B cell (primary cell): Measurements from ENCODE around the gene PTMS.

Experiments used
- EZH2 ChIP-seq: IDR thresholded peaks from 2 replicates; pipeline ENCODE4 v1.6.1; 2012; ENCODE audit warnings: borderline replicate concordance, low read depth, mild to moderate bottlenecking, moderate library complexity, low read length; ENCODE audit not compliant: insufficient read depth, poor library complexity, severe bottlenecking
- TF ChIP-seq, protein P1 (sequence below): fragments of 200-600 bp; IDR thresholded peaks from one replicate; pipeline ENCODE4 v1.8.0; 2022; ENCODE audit warnings: antibody characterized with exemption, mild to moderate bottlenecking

DNA sequence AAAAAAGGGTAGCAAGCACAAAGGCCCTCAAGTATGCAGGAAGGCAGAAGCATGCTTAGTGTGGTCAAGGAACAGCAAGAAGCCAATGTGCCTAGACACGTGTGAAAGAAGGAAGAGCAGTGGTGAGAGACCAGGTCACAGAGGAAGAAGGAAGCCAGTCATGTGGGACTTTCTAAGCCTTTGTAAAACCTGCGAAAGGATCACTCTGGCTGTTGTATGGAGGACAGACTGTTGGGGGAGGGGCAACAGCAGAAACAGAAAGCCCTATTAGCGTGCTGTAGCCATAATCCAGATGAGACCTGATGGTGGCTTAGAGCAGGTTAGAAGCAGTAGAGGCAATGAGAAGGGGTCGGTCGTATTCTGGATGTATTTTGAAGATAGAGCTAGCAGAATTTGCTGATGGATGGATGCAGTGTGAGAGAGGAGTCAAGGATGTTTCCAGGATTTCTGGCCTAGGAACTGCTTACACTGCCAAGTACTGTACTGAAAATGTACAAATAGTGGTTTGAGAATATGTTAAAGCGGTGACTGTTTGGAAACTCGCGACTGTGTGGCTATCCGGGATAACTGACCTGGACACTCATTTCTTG lies 7.6 kb upstream of the PTMS start:
- TF ChIP-seq, protein P1, sequence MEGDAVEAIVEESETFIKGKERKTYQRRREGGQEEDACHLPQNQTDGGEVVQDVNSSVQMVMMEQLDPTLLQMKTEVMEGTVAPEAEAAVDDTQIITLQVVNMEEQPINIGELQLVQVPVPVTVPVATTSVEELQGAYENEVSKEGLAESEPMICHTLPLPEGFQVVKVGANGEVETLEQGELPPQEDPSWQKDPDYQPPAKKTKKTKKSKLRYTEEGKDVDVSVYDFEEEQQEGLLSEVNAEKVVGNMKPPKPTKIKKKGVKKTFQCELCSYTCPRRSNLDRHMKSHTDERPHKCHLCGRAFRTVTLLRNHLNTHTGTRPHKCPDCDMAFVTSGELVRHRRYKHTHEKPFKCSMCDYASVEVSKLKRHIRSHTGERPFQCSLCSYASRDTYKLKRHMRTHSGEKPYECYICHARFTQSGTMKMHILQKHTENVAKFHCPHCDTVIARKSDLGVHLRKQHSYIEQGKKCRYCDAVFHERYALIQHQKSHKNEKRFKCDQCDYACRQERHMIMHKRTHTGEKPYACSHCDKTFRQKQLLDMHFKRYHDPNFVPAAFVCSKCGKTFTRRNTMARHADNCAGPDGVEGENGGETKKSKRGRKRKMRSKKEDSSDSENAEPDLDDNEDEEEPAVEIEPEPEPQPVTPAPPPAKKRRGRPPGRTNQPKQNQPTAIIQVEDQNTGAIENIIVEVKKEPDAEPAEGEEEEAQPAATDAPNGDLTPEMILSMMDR, result no peak
- TF ChIP-seq EZH2, result no peak
